ENCODE data around the gene SMARCC1. TPM values are rescaled to one million over a fixed set of nuclear protein-coding genes. Genes with fewer than 3 reads are reported as not detected.

The SMARCC1 gene
- total and polyA plus RNA-seq, 4 donors = 12.5 to 66.8 (median 40.8) TPM

- whole genome bisulfite sequencing, 2 donors = 20 to 27% methylated on average over 3 of the region's 3 CpGs
- H3K4me1 ChIP-seq (ENCODE audit: control insufficient read depth in 1 of 2, insufficient read depth in 2 of 2, low read length in 2 of 2) = peaks cover 0 to 10% of the 10 kb centered on the region in 2 donors
- H3K4me3 ChIP-seq (ENCODE audit: low read length in 2 of 2) = no peak overlapping the region
- H3K27ac ChIP-seq (ENCODE audit: low read depth in 1 of 2, low read length in 2 of 2) = no peak overlapping the region
- H3K27me3 ChIP-seq (ENCODE audit: control insufficient read depth in 1 of 2, insufficient read depth in 2 of 2, low read length in 1 of 2) = no peaks in the 10 kb centered on the region
- H3K36me3 ChIP-seq (ENCODE audit: control insufficient read depth in 1 of 2, insufficient read depth in 2 of 2, low read length in 1 of 2) = peaks cover 3% of the 10 kb centered on the region in 2 donors
- no peaks in the 10 kb centered on the region for H3K9me3 ChIP-seq (ENCODE audit: control insufficient read depth, low read length)
- ATAC-seq (ENCODE audit: low FRiP score) = no peak
- DNase-seq = no peak
- intact Hi-C loops (cut with DNase I) = loop anchor here in 1 of 2 donors (5.0 kb wide), 1 partner anchor 192 kb away; the partner anchor contains the start of gene DHX30
Observed at GRCh38 chr3:47610583-47610982, 171.1 kb downstream of the SMARCC1 start.

DNA sequence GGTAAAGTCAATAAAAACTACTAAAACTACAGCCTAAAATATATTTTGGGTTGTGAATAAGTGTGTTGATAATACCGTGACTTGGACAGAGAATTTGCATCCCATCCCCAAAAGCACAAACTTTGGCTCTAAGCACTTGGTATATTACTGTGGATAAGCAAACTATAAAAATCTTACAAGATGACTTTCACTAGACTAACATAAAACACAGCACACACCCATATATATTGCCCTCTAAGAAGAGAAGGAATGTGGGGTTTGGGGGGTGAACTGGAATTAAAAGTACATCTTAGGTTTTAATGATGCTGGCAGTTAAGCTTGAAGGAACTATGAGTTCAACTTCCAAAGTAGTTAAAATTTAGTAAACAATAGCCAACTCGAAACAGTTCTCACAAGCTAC, 174.4 kb downstream of the SMARCC1 start:
- H3K4me1 ChIP-seq (ENCODE audit: control insufficient read depth in 1 of 2, insufficient read depth in 2 of 2, low read length in 2 of 2) = peaks cover 0 to 6% of the 10 kb centered on the region in 2 donors
- ATAC-seq (ENCODE audit: low FRiP score) (no peak), DNase-seq (no peak)
- H3K9me3 ChIP-seq (ENCODE audit: control insufficient read depth, low read length) = no peaks in the 10 kb centered on the region
- WGBS, 2 donors = 69 to 81% methylated on average over 2 of the region's 2 CpGs
- no peak overlapping the region for H3K27ac ChIP-seq (ENCODE audit: low read depth in 1 of 2, low read length in 2 of 2)
- no peak overlapping the region for H3K4me3 ChIP-seq (ENCODE audit: low read length in 2 of 2)
- no peaks in the 10 kb centered on the region for H3K27me3 ChIP-seq (ENCODE audit: control insufficient read depth in 1 of 2, insufficient read depth in 2 of 2, low read length in 1 of 2)
- H3K36me3 ChIP-seq (ENCODE audit: control insufficient read depth in 1 of 2, insufficient read depth in 2 of 2, low read length in 1 of 2) = peaks cover 3% of the 10 kb centered on the region in 2 donors
- intact Hi-C loops (cut with DNase I) = no loop called here

DNA sequence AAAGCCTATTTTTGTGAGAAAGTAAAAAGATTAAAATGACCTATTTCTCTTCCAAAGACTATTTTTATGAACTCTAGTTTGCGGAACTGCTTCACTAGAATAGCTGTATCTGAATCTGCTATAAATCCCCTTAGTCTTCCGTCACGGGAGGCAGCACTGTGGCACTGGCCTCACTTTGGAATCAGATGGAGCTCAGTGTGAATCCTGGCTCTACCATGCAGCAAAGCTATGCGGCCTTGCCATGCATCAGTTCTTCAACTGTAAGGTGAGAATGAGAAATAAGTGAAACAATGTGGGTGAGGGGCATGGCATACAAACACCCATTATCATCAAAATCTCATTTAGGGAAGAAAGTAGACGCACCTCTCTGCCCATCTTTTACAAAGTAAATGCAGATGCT, 175.5 kb downstream of the SMARCC1 start:
- intact Hi-C loops (cut with DNase I) = no loop called here
- 76 to 81% methylated on average over 5 of the region's 5 CpGs for WGBS, 2 donors
- Histone ChIP-seq H3K27me3 (ENCODE audit: control insufficient read depth in 1 of 2, insufficient read depth in 2 of 2, low read length in 1 of 2) (no peaks in the 10 kb centered on the region), H3K27ac (ENCODE audit: low read depth in 1 of 2, low read length in 2 of 2) (no peak overlapping the region), H3K36me3 (ENCODE audit: control insufficient read depth in 1 of 2, insufficient read depth in 2 of 2, low read length in 1 of 2) (peaks cover 3% of the 10 kb centered on the region in 2 donors), H3K9me3 (ENCODE audit: control insufficient read depth, low read length) (no peaks in the 10 kb centered on the region), H3K4me3 (ENCODE audit: low read length in 2 of 2) (no peak overlapping the region), H3K4me1 (ENCODE audit: control insufficient read depth in 1 of 2, insufficient read depth in 2 of 2, low read length in 2 of 2) (no peaks in the 10 kb centered on the region)
- no peak for DNase-seq
- no peak for ATAC-seq (ENCODE audit: low FRiP score)

GRCh38 chr3:47605652-47606051, 176.0 kb downstream of the SMARCC1 start:
- no peak for ATAC-seq (ENCODE audit: low FRiP score)
- 3 to 6% methylated on average over 2 of the region's 2 CpGs for WGBS, 2 donors

GRCh38 chr3:47604145-47604544, 177.5 kb downstream of the SMARCC1 start:
- Histone ChIP-seq H3K27me3 (ENCODE audit: control insufficient read depth in 1 of 2, insufficient read depth in 2 of 2, low read length in 1 of 2) (no peaks in the 10 kb centered on the region), H3K4me3 (ENCODE audit: low read length in 2 of 2) (no peak overlapping the region), H3K27ac (ENCODE audit: low read depth in 1 of 2, low read length in 2 of 2) (no peak overlapping the region), H3K4me1 (ENCODE audit: control insufficient read depth in 1 of 2, insufficient read depth in 2 of 2, low read length in 2 of 2) (no peaks in the 10 kb centered on the region), H3K36me3 (ENCODE audit: control insufficient read depth in 1 of 2, insufficient read depth in 2 of 2, low read length in 1 of 2) (peaks cover 0 to 4% of the 10 kb centered on the region in 2 donors), H3K9me3 (ENCODE audit: control insufficient read depth, low read length) (no peaks in the 10 kb centered on the region)
- intact Hi-C loops (cut with DNase I) = no loop called here
- DNase-seq (no peak), ATAC-seq (ENCODE audit: low FRiP score) (no peak)
- WGBS, 2 donors = 68 to 70% methylated on average over 2 of the region's 2 CpGs

More at GRCh38 chr3:47605652-47606051, 176.0 kb downstream of the SMARCC1 start:
- Histone ChIP-seq H3K9me3 (ENCODE audit: control insufficient read depth, low read length) (no peaks in the 10 kb centered on the region), H3K4me1 (ENCODE audit: control insufficient read depth in 1 of 2, insufficient read depth in 2 of 2, low read length in 2 of 2) (no peaks in the 10 kb centered on the region), H3K4me3 (ENCODE audit: low read length in 2 of 2) (no peak overlapping the region), H3K27ac (ENCODE audit: low read depth in 1 of 2, low read length in 2 of 2) (no peak overlapping the region), H3K36me3 (ENCODE audit: control insufficient read depth in 1 of 2, insufficient read depth in 2 of 2, low read length in 1 of 2) (peaks cover 3% of the 10 kb centered on the region in 2 donors), H3K27me3 (ENCODE audit: control insufficient read depth in 1 of 2, insufficient read depth in 2 of 2, low read length in 1 of 2) (no peaks in the 10 kb centered on the region)
- DNase-seq = no peak
- intact Hi-C loops (cut with DNase I) = no loop called here

DNA sequence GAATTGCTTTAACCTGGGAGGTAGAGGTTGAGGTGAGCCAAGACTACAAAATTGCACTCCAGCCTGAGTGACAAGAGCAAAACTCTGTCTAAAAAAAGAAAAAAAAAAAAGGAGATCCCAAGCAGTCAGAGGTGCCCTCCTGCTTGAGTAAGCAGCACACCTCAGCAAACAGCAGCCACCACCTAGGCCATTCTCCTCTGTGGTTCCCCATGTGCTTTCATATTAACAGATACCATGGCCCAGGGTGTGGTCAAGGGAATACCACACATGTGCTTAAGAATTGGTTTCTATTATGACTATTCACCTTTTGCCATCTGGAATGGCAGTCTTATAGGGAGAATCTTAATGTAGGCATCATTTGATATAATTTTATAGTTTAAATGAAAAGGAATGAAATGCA, 178.4 kb downstream of the SMARCC1 start:
- no peaks in the 10 kb centered on the region for H3K9me3 ChIP-seq (ENCODE audit: control insufficient read depth, low read length)
- H3K27ac ChIP-seq (ENCODE audit: low read depth in 1 of 2, low read length in 2 of 2) = no peak overlapping the region
- ATAC-seq (ENCODE audit: low FRiP score) (no peak), DNase-seq (no peak)
- H3K4me1 ChIP-seq (ENCODE audit: control insufficient read depth in 1 of 2, insufficient read depth in 2 of 2, low read length in 2 of 2) = no peaks in the 10 kb centered on the region
- intact Hi-C loops (cut with DNase I) = no loop called here
- H3K4me3 ChIP-seq (ENCODE audit: low read length in 2 of 2) = no peak overlapping the region
- no peaks in the 10 kb centered on the region for H3K27me3 ChIP-seq (ENCODE audit: control insufficient read depth in 1 of 2, insufficient read depth in 2 of 2, low read length in 1 of 2)
- H3K36me3 ChIP-seq (ENCODE audit: control insufficient read depth in 1 of 2, insufficient read depth in 2 of 2, low read length in 1 of 2) = peaks cover 0 to 4% of the 10 kb centered on the region in 2 donors

DNA sequence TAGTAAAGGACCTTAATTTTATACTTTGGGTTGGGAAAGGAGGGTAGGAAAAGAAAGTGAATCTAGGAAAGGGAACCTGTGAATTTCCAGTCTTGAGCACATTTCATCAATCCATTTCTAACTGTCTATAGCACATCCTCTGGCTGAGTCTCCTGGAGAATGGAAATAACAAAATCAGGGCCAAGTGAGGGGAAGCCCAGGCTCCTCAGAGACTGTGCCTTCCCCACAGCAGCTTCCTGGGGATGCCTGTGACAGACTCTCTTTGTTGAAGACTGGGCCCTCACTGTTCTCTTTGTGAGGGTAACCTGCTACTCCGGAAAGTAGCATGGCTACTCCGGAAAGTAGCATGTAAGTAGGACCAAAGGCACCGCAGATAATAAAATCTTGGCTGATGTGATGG, 180.4 kb downstream of the SMARCC1 start:
- intact Hi-C loops (cut with DNase I) = no loop called here
- no peak for DNase-seq
- Histone ChIP-seq H3K4me3 (ENCODE audit: low read length in 2 of 2) (no peak overlapping the region), H3K27me3 (ENCODE audit: control insufficient read depth in 1 of 2, insufficient read depth in 2 of 2, low read length in 1 of 2) (no peaks in the 10 kb centered on the region), H3K27ac (ENCODE audit: low read depth in 1 of 2, low read length in 2 of 2) (no peak overlapping the region), H3K9me3 (ENCODE audit: control insufficient read depth, low read length) (no peaks in the 10 kb centered on the region), H3K36me3 (ENCODE audit: control insufficient read depth in 1 of 2, insufficient read depth in 2 of 2, low read length in 1 of 2) (peaks cover 0 to 4% of the 10 kb centered on the region in 2 donors), H3K4me1 (ENCODE audit: control insufficient read depth in 1 of 2, insufficient read depth in 2 of 2, low read length in 2 of 2) (no peaks in the 10 kb centered on the region)
- ATAC-seq (ENCODE audit: low FRiP score) = no peak
- 95 to 97% methylated on average over 3 of the region's 3 CpGs for WGBS, 2 donors

- DNase-seq (no peak), ATAC-seq (ENCODE audit: low FRiP score) (no peak)
- 75 to 85% methylated on average over 3 of the region's 3 CpGs for WGBS, 2 donors
- no peaks in the 10 kb centered on the region for H3K4me1 ChIP-seq (ENCODE audit: control insufficient read depth in 1 of 2, insufficient read depth in 2 of 2, low read length in 2 of 2)
- H3K27ac ChIP-seq (ENCODE audit: low read depth in 1 of 2, low read length in 2 of 2) = no peak overlapping the region
- H3K9me3 ChIP-seq (ENCODE audit: control insufficient read depth, low read length) = no peaks in the 10 kb centered on the region
- intact Hi-C loops (cut with DNase I) = no loop called here
- H3K27me3 ChIP-seq (ENCODE audit: control insufficient read depth in 1 of 2, insufficient read depth in 2 of 2, low read length in 1 of 2) = no peaks in the 10 kb centered on the region
- H3K36me3 ChIP-seq (ENCODE audit: control insufficient read depth in 1 of 2, insufficient read depth in 2 of 2, low read length in 1 of 2) = peaks cover 3 to 4% of the 10 kb centered on the region in 2 donors
- H3K4me3 ChIP-seq (ENCODE audit: low read length in 2 of 2) = no peak overlapping the region
Observed at GRCh38 chr3:47594792-47595191, 186.9 kb downstream of the SMARCC1 start.

- Histone ChIP-seq H3K4me1 (ENCODE audit: control insufficient read depth in 1 of 2, insufficient read depth in 2 of 2, low read length in 2 of 2) (no peaks in the 10 kb centered on the region), H3K27ac (ENCODE audit: low read depth in 1 of 2, low read length in 2 of 2) (no peak overlapping the region), H3K4me3 (ENCODE audit: low read length in 2 of 2) (no peak overlapping the region), H3K9me3 (ENCODE audit: control insufficient read depth, low read length) (no peaks in the 10 kb centered on the region), H3K27me3 (ENCODE audit: control insufficient read depth in 1 of 2, insufficient read depth in 2 of 2, low read length in 1 of 2) (no peaks in the 10 kb centered on the region), H3K36me3 (ENCODE audit: control insufficient read depth in 1 of 2, insufficient read depth in 2 of 2, low read length in 1 of 2) (peaks cover 4 to 7% of the 10 kb centered on the region in 2 donors)
- intact Hi-C loops (cut with DNase I) = no loop called here
- ATAC-seq (ENCODE audit: low FRiP score) = no peak
- WGBS, 2 donors = 93 to 94% methylated on average over 4 of the region's 4 CpGs
- DNase-seq = no peak
Observed at GRCh38 chr3:47592066-47592795, 189.5 kb downstream of the SMARCC1 start.

All from aorta (tissue), 5 donors.